ENCODE measurements around the gene URB2.
A peak's percentile ranks its signal among the peaks of the same experiment; 100 is the strongest.
"Not testable (repeated sequence)": the region's sequence is repeated elsewhere in the genome, so short reads cannot be mapped to it uniquely, and the experiment has no call there.

Gene URB2

DNA sequence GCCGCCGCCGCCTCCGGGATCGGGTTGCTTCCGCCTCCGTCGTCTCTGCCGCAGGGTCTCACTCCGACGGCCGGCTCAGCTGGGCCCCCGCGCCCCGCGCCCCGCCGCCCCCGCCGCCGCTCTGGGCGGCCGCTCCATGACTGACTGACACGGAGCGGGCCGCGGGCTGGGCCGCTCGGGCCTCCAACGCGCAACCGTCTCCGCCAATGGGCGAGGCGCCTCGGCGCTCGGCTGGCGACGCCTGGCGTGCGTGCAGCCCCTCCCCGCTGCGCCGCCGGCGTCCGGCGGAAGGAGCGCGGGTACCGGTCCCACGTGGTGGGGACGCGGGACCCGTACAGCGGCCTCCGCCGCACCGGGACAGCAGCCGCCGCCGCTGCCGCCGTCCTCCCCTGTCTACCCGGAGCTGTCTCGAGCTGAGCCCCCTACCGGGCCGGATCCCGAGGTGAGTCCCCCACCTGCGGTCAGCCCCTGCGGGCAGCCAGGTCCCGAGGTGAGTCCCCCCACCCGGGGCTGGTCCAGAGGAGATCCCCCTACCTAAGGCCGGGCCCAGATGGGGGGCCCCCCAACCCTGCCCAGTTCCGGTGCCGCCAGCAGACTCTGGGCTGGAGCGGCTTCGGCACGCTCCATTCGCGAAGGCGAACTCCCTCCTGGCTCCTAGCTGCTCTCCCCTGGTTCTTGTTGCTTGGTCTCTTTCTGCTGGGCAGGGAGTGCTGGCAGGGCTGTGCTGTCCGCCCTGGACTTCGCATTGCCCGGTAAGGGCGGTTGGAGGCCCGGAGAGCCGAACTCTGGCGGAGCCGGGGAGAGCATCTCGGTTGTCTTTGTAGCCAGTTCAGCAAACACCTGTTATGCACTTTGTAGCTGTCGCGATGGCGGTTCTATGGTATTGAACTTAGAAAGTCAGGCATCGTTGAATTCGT lies at the start of gene URB2, which contains the start of gene TAF5L:
TSS of gene URB2 (plus strand) at position 333 of the 917 bp plus-strand sequence. CDS start 1,387 bp downstream, outside the sequence.
TSS of gene TAF5L (minus strand) at position 208 of the 917 bp plus-strand sequence. CDS start 11,640 bp downstream, outside the sequence.
- peak; percentile 59 for DNase-seq (ENCODE audit: low read depth)

DNA sequence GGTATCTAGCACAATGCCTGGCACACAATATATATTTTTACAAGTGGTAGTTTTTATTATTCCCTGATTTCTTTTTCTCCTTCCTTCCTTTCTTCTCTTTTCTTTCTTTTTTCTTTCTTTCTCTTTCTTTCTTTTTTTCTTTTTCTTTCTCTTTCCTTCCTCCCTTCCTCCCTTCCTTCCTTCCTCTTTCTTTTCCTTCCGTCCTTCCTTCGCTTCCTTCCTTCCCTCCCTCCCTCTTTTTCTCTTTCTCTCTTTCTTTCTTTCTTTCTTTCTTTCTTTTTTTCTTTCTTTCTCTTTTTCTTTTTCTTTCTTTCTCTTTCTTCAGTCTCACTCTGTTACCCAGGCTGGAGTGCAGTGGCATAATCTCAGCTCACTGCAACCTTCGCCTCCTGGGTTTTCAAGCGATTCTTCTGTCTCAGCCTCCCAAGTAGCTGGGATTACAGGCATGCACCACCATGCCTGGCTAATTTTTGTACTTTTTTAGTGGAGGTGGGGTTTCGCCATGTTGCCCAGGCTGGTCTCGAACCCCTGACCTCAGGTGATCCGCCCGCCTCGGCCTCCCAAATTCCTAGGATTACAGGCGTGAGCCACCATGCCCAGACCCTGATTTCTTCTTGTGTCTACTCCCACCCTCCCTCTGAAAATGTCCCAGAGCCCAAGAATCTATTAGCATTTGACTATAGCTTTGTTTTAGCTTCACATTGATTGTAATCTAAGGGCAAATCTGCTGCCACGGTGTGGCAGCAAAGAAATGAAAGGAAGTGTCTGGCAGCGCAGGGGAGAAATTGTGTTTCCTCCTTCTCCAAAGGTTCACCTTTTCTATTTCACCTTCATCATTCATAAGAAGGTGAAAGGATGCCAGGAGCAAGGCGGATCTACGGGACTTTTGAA lies 47.6 kb upstream of the URB2 start:
- no peak for DNase-seq (ENCODE audit: low read depth)

DNA sequence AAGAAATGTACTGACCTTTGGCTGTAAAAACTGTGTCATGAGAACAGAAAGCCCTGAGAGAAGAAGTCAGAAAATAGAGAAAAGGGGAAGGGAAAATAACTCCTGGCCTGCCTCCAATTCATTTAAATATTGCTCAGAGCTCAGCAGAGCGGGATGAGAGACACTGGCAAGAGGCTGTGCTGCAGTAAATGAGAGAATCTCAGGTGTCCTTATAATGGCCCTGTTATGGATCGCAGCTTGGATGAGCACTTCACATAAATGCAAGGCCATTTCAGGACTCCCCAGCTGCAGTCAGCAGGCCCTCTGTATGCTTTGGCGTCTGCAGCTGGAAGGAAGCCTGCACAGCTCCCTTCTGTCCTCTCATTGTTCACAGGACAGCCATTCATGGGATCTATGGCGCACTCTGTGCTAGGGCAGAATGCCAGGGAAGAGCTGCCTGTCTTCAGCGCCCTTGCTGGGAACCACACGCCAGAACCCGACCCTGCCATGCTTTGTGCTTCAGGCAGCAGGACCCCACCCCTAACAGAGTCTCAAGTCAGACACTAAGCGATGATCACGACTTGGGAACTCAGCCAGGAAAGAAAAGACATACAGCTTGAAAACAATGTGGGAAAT lies 46.9 kb upstream of the URB2 start:
- no peak for DNase-seq (ENCODE audit: low read depth)

DNA sequence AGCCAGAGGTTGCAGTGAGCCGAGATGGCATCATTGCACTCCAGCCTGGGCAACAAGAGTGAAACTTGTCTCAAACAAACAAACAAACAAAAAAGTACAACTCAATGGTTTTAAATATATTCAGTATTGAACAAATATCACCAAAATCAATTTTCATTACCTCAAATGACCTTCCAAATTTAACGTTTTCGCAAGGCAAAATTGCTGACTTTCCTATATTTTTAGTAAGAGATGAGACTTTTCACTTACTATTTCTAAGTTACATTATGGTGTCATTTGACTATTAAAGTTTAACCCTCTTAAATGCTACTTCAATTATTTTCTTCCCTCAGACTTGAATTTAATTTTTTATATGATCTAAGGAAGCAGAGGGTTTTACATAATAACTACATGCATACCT lies 44.6 kb upstream of the URB2 start:
- DNase-seq (ENCODE audit: low read depth): no peak

DNA sequence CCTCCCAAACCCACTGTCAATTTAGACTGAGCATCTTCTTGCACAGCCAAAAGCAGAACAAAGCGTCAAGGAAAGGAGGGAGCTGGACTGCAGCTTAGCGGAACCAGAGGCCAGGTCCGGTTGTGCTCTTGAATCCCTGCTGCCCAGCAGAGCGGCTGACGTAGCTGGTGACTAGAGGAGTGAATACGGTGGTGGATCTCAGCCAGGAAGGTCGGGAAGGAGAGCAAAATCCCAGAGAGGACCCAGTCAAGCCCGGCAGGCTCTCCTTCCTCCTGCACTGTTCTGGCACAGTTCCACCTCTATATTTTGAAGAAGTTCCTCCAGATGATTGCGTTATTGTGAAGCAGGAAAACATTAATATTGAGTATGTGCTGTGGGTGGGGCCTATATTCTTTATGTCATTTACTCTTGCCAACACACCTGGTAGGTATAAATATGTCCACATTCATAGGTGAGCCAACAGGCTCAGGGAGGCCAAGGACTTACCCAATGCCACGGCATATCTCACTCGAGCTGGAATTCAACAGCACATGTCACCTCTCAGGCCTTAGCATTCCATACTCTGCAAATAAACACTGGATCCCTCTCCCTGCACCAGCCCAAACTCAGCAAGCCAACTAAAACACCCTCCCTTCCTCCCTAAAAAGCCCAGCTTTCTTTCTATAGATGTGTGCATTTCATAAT lies 43.9 kb upstream of the URB2 start:
- no peak for DNase-seq (ENCODE audit: low read depth)

DNA sequence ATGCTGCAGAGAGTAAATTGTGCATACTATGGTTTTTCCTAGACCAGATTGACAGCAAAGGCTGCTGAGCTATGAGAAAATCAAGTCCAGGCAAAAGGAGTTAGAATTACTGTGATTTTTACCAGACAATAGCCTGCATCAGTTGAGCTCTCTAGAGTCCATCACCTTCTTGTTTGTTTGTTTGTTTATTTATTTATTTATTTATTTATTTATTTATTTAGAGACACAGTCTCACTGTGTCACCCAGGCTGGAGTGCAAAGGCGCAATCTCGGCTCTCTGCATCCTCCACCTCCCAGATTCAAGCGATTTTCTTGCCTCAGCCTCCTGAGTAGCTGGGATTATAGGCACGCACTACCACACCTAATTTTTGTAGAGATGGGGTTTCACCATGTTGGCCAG lies 43.3 kb upstream of the URB2 start:
- no peak for DNase-seq (ENCODE audit: low read depth)

DNA sequence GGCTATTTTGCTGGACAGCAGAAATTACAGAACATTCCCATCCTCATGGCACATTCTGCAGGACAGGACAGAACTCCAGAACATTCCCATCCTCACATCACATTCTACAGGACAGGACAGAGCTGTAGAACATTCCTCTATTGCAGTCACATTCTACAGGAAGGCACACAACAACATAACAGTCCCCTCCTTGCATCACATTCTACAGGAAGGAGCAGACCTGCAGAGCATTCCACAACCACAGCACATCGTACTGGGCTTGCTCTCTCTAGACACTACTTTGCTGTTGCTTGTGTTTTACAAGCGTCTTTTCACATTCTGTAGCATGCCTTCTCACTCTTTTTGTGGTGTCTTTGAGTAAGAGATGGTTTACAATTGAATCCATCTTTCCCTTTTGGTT lies 40.7 kb upstream of the URB2 start:
- no peak for DNase-seq (ENCODE audit: low read depth)

DNA sequence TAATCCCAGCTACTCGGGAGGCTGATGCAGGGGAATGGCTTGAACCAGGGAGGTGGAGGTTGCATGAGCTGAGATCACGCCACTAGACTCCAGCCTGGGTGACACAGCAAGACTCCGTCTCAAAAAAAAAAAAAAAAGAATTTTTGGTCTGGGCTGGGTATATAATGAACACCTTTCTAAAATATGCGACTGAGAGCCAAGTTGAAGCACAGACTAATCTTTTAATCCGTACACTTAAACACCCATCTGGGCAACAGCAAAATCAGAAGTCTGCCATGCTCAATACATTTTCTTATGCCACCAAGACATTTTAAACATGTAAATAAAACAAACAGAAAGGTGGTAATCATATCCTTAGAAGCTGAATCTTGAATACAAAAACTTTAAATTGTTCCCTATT lies 35.9 kb upstream of the URB2 start:
- no peak for DNase-seq (ENCODE audit: low read depth)

DNA sequence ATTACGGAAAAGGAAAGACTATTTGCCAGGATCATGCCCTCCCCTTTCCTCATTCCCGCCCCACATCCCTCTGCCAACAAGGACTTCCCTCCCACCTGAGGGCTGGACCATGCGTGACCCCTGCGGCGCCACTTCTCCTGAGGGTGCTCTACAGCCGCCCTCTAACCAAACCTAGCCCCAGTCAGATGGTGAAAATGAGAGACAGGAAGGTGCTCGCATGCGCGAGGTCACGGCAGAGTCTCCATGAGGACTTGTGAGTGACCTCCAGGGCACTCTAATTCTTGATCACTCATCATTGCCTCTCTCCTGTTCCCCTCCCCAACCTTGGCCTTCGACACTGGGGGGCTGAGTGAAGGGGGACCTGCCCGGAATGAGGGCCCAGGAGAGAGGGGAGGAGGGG lies 32.2 kb upstream of the URB2 start:
- DNase-seq (ENCODE audit: low read depth): no peak

DNA sequence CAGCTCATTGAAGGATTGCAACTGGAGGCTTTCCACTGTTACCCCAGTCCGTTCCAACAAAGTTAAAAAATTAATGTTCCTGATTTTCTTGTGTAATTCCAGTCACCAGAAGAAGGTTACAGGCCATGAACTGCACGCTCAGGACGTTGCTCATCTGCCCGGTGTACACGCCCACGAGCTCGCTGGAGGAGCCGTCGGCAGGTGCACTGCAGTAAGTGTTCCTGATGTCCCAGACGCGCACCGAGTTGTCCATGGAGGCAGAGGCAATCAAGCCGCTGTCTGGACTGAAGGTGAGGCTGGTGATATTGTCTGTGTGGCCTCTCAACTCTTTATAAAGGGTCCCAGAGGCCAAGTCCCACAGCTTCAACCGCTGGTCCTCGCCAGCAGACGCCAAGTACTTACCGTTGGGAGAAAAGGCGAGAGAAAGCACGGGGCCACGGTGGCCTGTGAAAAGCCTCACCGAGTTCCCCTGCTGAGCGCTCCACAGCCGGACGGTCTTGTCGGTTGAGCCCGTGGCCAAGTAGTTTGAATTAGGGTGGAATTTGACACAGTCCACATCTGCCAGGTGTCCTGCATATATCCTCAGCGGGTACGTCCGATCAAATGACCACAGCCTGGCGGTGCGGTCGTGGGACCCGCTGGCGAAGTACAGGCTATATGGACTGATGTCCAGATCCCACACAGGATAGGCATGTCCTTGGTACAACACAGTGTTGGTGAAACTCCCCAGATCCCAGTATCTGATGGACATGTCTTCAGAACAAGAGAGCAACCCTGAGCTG lies 31.6 kb upstream of the URB2 start:
- no peak for DNase-seq (ENCODE audit: low read depth)

DNA sequence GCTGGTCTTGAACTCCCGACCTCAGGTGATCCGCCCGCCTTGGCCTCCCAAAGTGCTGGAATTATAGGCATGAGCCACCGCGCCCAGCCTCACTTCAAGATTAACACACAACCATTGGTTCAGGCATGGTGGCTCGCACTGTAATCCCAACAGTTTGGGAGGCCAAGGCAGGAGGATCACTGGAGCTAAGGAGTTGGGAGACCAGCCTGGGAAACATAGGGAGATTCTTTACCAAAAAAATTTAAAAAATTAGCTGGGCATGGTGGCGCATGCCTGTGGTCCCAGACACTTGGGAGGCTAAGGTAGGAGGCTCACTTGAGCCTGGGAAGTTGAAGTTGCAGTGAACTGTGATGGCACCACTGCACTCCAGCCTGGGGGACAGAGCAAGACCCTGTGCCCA lies 30.2 kb upstream of the URB2 start:
- DNase-seq (ENCODE audit: low read depth): not testable (repeated sequence)

DNA sequence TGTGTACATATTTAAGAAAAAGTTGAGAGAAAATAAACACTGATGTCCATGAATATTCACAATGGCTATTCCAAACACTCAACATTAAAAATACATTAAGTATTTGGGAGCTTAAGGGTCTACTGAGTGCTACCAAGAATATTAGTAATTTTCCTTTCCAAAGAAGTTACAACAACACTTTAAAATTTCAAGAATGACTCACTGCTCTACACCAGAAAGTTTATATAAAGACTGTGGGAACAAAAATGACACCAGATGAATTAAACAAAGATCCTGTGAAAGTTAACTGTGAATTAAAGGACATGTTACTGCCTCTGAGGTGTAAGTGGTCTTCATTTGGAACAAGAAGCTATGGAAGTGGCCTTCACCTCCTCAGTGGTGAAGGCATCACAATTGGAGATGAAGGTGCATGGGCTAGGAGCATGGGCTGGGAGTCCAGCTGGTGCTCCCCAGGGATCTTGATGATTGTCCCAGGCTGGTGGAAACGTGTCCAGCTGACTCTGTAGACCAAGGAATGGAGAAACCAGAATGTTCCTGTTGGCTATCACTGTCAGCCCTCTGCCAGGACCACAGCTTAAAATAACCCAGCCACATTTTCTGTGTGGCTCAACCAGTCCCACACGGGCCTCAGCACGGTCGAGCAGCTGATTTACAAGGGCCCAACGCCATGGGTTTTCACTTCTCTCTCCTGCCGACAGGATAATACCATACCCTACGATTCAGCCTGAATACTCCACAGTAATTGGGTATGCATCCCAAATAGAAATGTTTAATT lies 28.9 kb upstream of the URB2 start:
- DNase-seq (ENCODE audit: low read depth): no peak

DNA sequence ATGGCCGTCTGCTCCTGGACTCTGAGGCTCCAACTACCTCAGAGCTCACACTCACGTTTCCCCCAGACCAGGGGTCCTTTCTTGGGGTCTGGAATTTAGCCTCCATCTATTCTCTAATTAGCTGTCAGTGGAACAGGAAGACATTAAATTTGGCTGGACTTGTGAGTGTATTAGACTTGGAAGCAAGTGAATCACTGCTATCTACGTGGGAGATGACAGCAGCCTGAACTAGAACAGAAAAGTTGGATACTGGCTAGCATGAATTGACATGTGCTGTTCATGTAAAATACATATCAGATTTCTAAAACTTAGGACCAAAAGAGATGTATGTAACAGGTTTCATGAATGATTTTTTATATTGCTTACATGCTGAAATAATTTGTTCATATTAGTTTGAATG lies 28.2 kb upstream of the URB2 start:
- DNase-seq (ENCODE audit: low read depth): no peak

DNA sequence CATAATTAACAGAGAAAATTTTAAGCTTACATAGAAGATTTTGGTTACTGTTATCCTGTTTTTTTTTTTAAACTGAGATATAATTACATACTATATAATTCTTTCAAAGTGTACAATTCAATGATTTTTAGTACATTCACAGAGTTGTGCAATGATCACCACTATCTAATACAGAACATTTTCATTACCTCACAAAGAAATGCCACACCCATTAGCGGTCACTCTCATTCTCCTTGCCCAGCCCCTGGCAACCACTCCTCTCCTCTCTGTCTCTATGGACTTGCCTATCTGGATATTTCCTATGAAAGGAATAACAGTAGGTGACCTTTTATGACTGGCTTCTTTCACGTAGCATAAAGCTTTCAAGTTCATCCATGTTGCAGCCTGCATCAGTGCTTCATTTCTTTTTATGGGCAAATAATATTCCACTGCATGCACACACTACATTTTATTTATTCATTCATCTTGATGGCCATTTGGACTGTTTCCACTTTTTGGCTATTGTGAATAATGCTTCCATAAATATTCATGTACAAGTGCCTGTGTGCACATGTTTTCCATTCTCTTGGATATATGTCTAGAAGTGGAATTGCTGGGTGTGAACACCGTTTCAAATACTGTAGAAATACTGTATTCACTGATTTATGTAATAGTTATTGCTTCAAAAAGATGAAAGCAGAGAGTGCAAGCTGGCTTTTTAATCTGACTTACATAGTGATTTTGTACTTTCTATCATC lies 26.7 kb upstream of the URB2 start:
- DNase-seq (ENCODE audit: low read depth): no peak

DNA sequence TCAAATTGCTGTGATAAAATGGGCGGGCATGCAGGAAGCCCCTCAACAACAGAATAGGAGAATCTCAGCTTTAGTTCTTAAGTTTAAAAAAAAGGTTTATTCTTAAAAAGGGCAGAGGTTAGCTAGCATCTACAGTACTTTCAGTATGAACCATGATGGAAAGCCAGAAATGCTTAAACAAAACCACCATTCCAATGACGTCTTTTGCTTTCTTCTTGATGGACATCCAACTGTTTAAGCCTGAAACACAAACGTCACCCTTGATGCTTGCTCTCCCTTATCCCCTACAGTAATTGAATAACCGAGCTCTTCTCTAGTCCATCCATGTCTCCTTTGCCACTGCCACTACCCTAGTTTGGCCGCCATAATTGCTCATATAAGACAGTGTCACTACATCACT lies 25.8 kb upstream of the URB2 start:
- DNase-seq (ENCODE audit: low read depth): no peak

DNA sequence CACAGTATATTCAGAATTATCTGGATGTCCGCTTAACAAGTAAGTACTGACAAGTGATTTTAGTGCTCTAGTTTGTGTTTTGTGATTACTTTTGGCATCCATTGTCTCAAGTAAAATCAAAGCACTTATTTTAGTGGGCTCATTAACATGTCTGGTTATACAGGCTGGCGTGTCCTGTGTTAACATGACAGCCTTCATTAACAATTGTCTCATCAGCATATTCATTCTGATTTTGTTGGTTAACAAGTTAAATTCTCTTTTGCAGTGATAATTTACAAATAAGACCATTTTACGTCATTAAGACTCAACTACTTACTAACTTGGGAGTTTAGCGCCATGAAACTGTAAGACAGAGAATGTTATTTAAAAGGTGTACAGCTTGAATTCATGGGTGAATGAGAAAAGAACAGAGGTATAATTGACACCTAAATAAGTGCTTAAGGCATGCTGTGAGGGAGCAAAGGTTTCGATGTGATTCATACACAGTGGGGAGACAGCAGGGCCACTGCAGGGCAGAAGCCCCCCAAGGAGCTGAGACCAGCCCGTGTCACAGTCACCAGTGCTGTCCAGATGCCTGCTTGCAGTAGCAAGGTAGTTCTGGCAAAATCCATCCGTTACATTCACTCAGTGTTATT lies 22.6 kb upstream of the URB2 start:
- DNase-seq (ENCODE audit: low read depth): no peak

DNA sequence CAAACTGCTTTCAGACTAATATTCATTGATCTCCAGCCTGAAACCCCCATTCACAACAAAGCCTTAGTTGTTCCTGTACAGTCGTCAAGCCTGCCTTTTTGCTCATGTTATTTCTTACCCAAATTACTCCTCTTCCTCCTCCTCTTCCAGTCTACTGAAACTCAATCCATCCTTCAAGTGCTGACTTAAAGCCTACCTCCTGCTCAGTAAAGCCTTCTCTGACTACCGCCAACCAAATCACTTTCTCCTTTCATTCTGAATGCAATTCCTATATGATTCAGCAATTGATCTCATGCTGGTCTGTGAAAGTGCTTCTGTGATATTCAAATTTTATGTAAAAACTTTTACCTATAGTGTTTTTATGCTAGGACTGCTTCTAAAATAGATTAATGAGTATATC lies 18.7 kb upstream of the URB2 start:
- DNase-seq (ENCODE audit: low read depth): no peak

DNA sequence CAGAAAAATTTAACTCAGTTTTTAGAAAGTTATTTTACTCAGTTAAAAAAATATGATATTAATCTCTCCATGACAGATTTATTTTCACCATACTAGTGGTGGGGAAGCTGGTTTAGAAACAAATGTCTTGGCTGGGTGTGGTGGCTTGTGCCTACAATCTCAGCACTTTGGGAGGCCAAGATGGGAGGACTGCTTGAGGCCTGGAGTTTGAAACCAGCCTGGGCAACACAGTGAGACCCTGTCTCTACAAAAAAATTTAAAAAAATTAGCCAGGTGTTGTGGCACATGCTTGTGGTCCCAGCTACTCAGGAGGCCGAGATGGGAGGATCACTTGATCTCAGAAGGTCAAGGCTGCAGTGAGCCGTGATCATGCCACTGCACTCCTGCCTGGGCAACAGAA lies 17.5 kb upstream of the URB2 start:
- no peak for DNase-seq (ENCODE audit: low read depth)

DNA sequence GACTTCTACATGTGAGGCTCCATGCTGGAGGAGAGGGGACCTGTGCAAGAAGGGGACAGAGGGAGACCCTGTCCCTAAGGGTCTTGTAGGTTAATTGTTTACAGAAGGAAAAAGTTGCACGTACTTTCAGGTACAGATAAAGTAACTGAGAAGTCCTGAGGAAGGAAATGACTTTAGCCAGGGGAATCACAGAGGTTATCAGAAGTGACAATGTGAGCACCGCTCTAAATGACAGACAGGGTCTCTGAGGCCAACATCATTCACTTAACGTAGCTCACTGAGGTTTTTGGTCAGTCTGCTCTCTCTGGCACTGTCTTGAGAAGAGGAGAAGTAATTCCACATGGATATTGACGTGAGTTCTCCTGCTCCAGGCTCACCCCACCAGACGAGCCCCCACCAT lies 12.1 kb upstream of the URB2 start:
- DNase-seq (ENCODE audit: low read depth): no peak
